ENCODE measurements around the gene ZRANB3. TPM values are rescaled to one million over a fixed set of nuclear protein-coding genes. Genes with fewer than 3 reads are reported as not detected.

ZRANB3 gene
- total RNA-seq, 1 experiment from 2014 or later = 15.9 TPM

GRCh38 chr2:135094508-135094907, 436.5 kb downstream of the ZRANB3 start:
- Mint-ChIP-seq H3K27ac (no peak overlapping the region), H3K4me1 (no peaks in the 10 kb centered on the region), H3K36me3 (peaks cover 11% of the 10 kb centered on the region; the same call in 1 of the 2 replicates), H3K27me3 (ENCODE audit: low read depth) (no peaks in the 10 kb centered on the region), H3K4me3 (no peak overlapping the region), H3K9me3 (peaks cover 2% of the 10 kb centered on the region)
- DNase-seq (ENCODE audit: low spot score) = no peak
- ChIA-PET POLR2A (no interaction called here), CTCF (no interaction called here)
- no peak for TF ChIP-seq SMAD4 (CRISPR knock-in tag; IDR thresholded peaks at IDR 0.05)
- no peak for TF ChIP-seq TEAD4 (CRISPR knock-in tag; IDR thresholded peaks at IDR 0.05)
- TF ChIP-seq ATF6 (CRISPR knock-in tag; IDR thresholded peaks at IDR 0.05) = no peak
- TF ChIP-seq EMX1 (CRISPR knock-in tag; IDR thresholded peaks at IDR 0.05) = no peak
- TF ChIP-seq SMAD3 (CRISPR knock-in tag; IDR thresholded peaks at IDR 0.05; ENCODE audit: borderline replicate concordance) = no peak
- no peak for TF ChIP-seq PRRX2 (CRISPR knock-in tag; IDR thresholded peaks at IDR 0.05)
- TF ChIP-seq ZSCAN18 (CRISPR knock-in tag; IDR thresholded peaks at IDR 0.05) = no peak
- no peak for TF ChIP-seq FOXP1 (CRISPR knock-in tag; IDR thresholded peaks at IDR 0.05; ENCODE audit: borderline replicate concordance)
- no peak for TF ChIP-seq ZNF232 (CRISPR knock-in tag; IDR thresholded peaks at IDR 0.05)
- no peak for TF ChIP-seq MLX (CRISPR knock-in tag; IDR thresholded peaks at IDR 0.05)
- no peak for TF ChIP-seq PRDM15 (CRISPR knock-in tag; IDR thresholded peaks at IDR 0.05)
- TF ChIP-seq RELA (CRISPR knock-in tag; IDR thresholded peaks at IDR 0.05; ENCODE audit: borderline replicate concordance) = no peak
- TF ChIP-seq ZNF512 (CRISPR knock-in tag; IDR thresholded peaks at IDR 0.05; ENCODE audit: borderline replicate concordance) = no peak
- no peak for TF ChIP-seq AFF4 (CRISPR knock-in tag; IDR thresholded peaks at IDR 0.05; ENCODE audit: borderline replicate concordance)
- no peak for TF ChIP-seq ZNF532 (CRISPR knock-in tag; IDR thresholded peaks at IDR 0.05; ENCODE audit: borderline replicate concordance)
- no peak for TF ChIP-seq MAX (CRISPR knock-in tag; IDR thresholded peaks at IDR 0.05)
- no peak for TF ChIP-seq TCF7 (CRISPR knock-in tag; IDR thresholded peaks at IDR 0.05; ENCODE audit: low read depth)
- TF ChIP-seq OVOL2 (CRISPR knock-in tag; IDR thresholded peaks at IDR 0.05; ENCODE audit: borderline replicate concordance) = no peak
- ATAC-seq = no peak
